Fibroblast of peridontal ligament (primary cell): ENCODE results near the gene KCNK3.
A peak's percentile ranks its signal among the peaks of the same experiment; 100 is the strongest.
"Not testable (repeated sequence)": the region's sequence is repeated elsewhere in the genome, so short reads cannot be mapped to it uniquely, and the experiment has no call there.

Source experiments
- DNase-seq: peaks from one replicate; pipeline ENCODE4 v3.0.0-alpha.2; 2010; ENCODE audit errors: extremely low read depth

Gene KCNK3

GRCh38 chr2:26692279-26692896, at the start of gene KCNK3:
Gene KCNK3 (plus strand): TSS chr2:26692722. CDS start chr2:26692876, 154 bp downstream.
- peak; percentile 5 for DNase-seq

GRCh38 chr2:26644188-26644835, 48.2 kb upstream of the KCNK3 start:
- no peak for DNase-seq

- no peak for DNase-seq
These were observed 46.8 kb upstream of the KCNK3 start for GRCh38 chr2:26645762-26646161.

- DNase-seq: no peak
These were observed 45.4 kb upstream of the KCNK3 start for GRCh38 chr2:26646986-26647672.

GRCh38 chr2:26647981-26648380, 44.5 kb upstream of the KCNK3 start:
- DNase-seq: no peak

- no peak for DNase-seq
These were observed 44.0 kb upstream of the KCNK3 start for GRCh38 chr2:26648516-26648915.

- DNase-seq: no peak
These were observed 43.2 kb upstream of the KCNK3 start for GRCh38 chr2:26649322-26649721.

GRCh38 chr2:26649992-26650712, 42.4 kb upstream of the KCNK3 start:
- DNase-seq: no peak

- DNase-seq: no peak
These were observed 41.6 kb upstream of the KCNK3 start for GRCh38 chr2:26650713-26651469.

- no peak for DNase-seq
These were observed 41.1 kb upstream of the KCNK3 start for GRCh38 chr2:26651470-26651771.

GRCh38 chr2:26651799-26652198, 40.7 kb upstream of the KCNK3 start:
- DNase-seq: no peak

- DNase-seq: peak; percentile 69
These were observed 40.0 kb upstream of the KCNK3 start for GRCh38 chr2:26652361-26653041.

- no peak for DNase-seq
These were observed 39.1 kb upstream of the KCNK3 start for GRCh38 chr2:26653207-26654060.

- DNase-seq: no peak
These were observed 38.5 kb upstream of the KCNK3 start for GRCh38 chr2:26654061-26654340.

GRCh38 chr2:26655120-26655519, 37.4 kb upstream of the KCNK3 start:
- not testable (repeated sequence) for DNase-seq

GRCh38 chr2:26655611-26656195, 36.8 kb upstream of the KCNK3 start:
- no peak for DNase-seq

GRCh38 chr2:26657265-26657664, 35.3 kb upstream of the KCNK3 start:
- no peak for DNase-seq

- DNase-seq: no peak
These were observed 33.7 kb upstream of the KCNK3 start for GRCh38 chr2:26658691-26659346.

- DNase-seq: no peak
These were observed 32.1 kb upstream of the KCNK3 start for GRCh38 chr2:26660363-26660962.
